DMS153 treated with DMSO at 0.1 percent for 48 hours (cell line): ENCODE measurements around the gene FAM219B.

Experiments used
- DNase-seq: peaks from one replicate; lab custom pipeline; 2025; ENCODE audit not compliant: unreplicated experiment; lab: John Stamatoyannopoulos, UW

The FAM219B gene

DNA sequence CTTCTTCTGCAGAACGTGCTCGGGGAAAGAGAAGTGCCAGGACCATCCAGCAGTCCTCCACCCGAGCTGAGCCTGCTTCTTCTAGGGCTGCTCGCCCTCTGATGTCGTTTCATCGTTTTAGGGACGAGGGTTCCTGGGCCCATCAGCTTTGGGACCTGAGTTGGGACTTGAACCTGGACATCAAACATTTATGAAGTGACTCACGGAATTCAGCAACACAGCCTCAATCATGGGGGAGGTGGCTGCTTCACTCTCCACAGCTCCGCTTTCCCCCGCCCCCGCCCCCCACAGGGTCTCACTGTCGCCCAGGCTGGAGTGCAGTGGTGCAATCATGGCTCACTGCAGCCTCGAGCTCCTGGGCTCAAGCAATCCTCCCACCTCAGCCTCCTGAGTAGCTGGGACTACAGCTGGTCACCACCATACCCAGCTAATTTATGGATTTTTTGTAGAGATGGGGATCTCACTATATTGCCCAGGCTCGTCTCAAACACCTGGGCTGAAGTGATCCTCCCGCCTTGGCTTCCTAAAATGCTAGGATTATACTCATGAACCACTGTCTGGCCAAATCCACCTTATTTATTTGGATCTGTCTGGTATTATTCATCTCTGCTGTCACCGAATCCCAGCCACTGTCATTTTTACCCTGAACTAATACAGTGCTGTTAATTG, 32.8 kb downstream of the FAM219B start:
- no peak for DNase-seq

- DNase-seq, result peak; percentile 47
Measured at GRCh38 chr15:74873036-74873755, 33.5 kb downstream of the FAM219B start, which contains the start of gene SCAMP2. SCAMP2 (minus strand) TSS chr15:74873365; CDS start chr15:74873255, 110 bp downstream.

GRCh38 chr15:74872702-74873035, 34.0 kb downstream of the FAM219B start:
- no peak for DNase-seq

GRCh38 chr15:74870436-74871215, 36.0 kb downstream of the FAM219B start:
- DNase-seq, result no peak

- no peak for DNase-seq
Measured at GRCh38 chr15:74869726-74870407, 36.8 kb downstream of the FAM219B start.

- no peak for DNase-seq
Measured at GRCh38 chr15:74869372-74869725, 37.3 kb downstream of the FAM219B start.

- DNase-seq, result no peak
Measured at GRCh38 chr15:74868059-74868458, 38.6 kb downstream of the FAM219B start.

GRCh38 chr15:74867466-74868038, 39.1 kb downstream of the FAM219B start:
- no peak for DNase-seq

DNA sequence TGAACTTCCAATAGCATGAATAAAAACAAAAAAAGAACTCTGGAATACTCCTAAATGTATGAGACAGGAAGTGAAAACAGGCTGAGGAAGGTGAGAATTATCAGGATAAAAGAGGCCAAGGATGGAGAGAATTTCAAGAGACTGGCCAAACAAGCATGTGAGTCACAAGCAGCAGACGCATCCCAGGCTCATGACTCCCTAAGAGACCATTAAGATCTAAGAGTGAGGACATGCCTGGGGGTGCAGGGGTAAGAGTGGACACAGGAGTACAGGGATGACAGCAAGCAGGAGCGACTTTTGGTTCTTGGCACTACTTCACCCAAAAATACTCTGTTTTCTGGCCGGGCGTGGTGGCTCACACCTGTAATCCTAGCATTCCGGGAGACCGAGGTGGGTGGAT, 40.6 kb downstream of the FAM219B start:
- DNase-seq, result no peak

GRCh38 chr15:74865316-74865715, 41.3 kb downstream of the FAM219B start:
- DNase-seq, result no peak

- no peak for DNase-seq
Measured at GRCh38 chr15:74864296-74864695, 42.4 kb downstream of the FAM219B start.

DNA sequence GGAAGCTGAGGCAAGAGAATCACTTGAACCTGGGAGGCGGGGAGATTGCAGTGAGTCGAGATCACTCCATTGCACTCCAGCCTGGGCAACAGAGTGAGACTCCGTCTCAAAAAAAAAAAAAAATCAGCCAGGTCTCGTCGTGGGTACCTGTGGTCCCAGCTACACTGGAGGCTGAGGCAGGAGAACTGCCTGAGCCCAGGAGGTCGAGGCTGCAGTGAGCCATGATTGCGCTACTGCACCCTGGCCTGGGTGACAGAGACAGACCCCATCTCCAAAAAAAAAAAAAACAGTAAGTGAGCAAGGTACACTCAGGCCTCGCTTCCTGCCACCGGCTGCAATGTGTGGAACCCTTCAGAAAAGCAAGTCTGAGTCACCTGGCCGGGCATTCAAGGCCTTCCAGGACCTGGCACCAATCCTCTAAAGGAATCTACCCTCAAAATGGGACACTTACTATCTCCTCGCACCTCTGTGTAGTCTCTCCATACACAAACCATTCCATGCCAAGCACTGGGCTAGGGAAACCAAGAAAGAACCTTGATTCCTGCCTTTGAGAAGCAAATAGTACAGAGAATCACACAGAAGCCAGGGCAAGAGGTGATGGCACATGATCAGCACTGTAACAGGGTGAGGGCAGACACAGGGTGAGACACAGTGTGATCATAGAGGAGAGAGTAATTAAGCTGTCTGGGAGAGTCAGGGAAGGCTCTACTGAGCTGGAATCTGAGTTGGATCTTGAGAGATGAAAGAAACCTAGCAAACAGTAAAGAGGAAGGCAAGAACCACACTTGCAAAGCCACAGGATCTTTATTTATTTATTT, 43.2 kb downstream of the FAM219B start:
- DNase-seq, result no peak

DNA sequence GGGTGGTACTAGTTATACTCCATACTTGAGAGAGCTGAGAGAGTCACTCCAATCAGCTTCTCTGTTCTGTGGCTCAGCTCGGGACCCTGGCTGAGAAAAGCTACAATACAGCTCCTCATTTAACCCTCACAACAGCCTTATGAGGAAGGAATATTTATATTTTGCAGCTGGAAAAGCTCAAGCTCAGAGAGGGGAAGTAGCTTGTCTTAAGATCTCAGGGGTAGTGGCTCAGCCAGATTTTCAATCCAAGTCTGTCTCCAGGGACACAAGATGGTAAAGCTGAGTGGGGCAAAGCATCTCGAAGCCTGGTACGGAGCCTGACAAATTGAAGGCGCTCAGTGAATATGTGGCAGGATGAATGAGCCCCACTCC, 48.3 kb downstream of the FAM219B start:
- DNase-seq, result no peak

GRCh38 chr15:74857671-74858368, 48.8 kb downstream of the FAM219B start:
- no peak for DNase-seq

GRCh38 chr15:74857082-74857655, 49.5 kb downstream of the FAM219B start:
- no peak for DNase-seq

DNA sequence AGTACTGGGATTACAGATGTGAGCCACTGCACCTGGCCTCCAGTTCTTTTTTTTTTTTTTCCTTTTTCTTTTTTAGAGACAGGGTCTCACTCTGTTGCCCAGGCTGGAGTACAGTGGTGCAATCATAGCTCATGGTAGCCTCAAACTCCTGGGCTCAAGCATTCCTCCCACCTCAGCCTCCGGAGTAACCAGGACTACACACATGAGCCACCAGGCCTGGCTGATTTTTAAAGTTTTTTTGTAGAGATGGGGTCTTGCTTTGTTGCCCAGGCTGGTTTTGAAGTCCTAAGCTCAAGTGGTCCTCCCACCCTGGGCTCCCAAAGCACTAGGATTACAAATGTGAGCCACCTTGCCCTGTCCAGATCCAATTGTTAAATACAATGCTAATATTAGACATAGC, 50.1 kb downstream of the FAM219B start:
- DNase-seq, result no peak

GRCh38 chr15:74855857-74856256, 50.8 kb downstream of the FAM219B start:
- DNase-seq, result no peak

DNA sequence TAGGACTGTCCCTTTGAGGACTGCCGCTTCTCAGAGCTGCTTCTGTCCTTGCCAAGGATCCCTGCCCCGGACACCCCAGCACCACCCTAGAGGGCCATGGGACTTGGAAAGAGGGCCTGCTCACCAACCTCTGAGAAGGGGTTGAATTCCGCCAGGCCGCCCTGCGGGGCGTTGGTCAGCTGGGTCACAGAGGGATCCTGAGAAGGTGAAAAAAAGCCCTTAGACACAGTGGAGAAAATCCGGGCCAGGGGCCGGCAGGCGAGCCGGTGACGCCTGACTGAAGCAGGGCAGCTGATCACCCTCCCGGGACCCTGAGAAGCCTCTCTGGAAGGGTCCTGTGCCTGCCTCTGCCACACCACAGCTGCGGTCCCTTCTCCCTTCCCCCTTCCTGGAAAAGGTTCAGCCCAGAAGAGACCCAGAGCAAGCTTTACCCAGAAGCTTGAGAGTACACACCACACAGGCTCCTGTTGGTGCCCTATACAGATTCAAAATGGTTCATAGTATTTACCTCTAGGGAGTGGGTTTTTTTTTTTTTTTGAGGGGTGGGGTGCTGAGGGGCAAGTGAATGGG, 52.1 kb downstream of the FAM219B start:
- no peak for DNase-seq

- no peak for DNase-seq
Measured at GRCh38 chr15:74851960-74852359, 54.7 kb downstream of the FAM219B start.
